Fibroblast of the aortic adventitia (primary cell): ENCODE results near the gene STOM. TPM values are rescaled to one million over a fixed set of nuclear protein-coding genes. Genes with fewer than 3 reads are reported as not detected.

Source experiments
- DNase-seq: peaks from one replicate; pipeline ENCODE4 v3.0.0-alpha.2; 2010; ENCODE audit warnings: low read depth
- H3K4me3 ChIP-seq: 2 replicates; pipeline ENCODE4 v1.5.1; 2011; ENCODE audit warnings: low read depth, mild to moderate bottlenecking, control low read depth, low read length, moderate library complexity
- CTCF ChIP-seq: IDR thresholded peaks from 2 replicates; pipeline ENCODE4 v1.5.1; 2011; ENCODE audit warnings: mild to moderate bottlenecking, low read length, control low read depth, inconsistent platforms; ENCODE audit not compliant: insufficient read depth
- total RNA-seq: library from RNA; depleted of rRNA; stranded (reverse); fragments of >200 nt; gene quantifications from 2 replicates; pipeline ENCODE4 v1.2.3, GENCODE V29; 2012; ENCODE audit warnings: low replicate concordance

STOM gene
- total RNA-seq, 1 donor = 115 TPM

GRCh38 chr9:121309171-121309570 lies 60.9 kb downstream of the STOM start:
- no peak overlapping the region for H3K4me3 ChIP-seq
- no peak for DNase-seq
- no peak for TF ChIP-seq CTCF

- no peak for DNase-seq
- no peak overlapping the region for H3K4me3 ChIP-seq
- no peak for TF ChIP-seq CTCF
These were observed 61.3 kb downstream of the STOM start for GRCh38 chr9:121308765-121309164.

GRCh38 chr9:121307976-121308375 lies 62.1 kb downstream of the STOM start:
- H3K4me3 ChIP-seq = no peak overlapping the region
- no peak for DNase-seq
- TF ChIP-seq CTCF = no peak

- DNase-seq = peak; percentile 41
- no peak overlapping the region for H3K4me3 ChIP-seq
- TF ChIP-seq CTCF = no peak
These were observed 64.6 kb downstream of the STOM start for GRCh38 chr9:121305269-121305994.

GRCh38 chr9:121304707-121305106 lies 65.3 kb downstream of the STOM start:
- H3K4me3 ChIP-seq = no peak overlapping the region
- TF ChIP-seq CTCF = no peak
- no peak for DNase-seq

GRCh38 chr9:121303456-121304451 lies 66.3 kb downstream of the STOM start:
- H3K4me3 ChIP-seq = no peak overlapping the region
- DNase-seq = no peak
- TF ChIP-seq CTCF = no peak
